GM18858 (cell line): ENCODE results near the gene SMC1B.
"Not testable (repeated sequence)": the region's sequence is repeated elsewhere in the genome, so short reads cannot be mapped to it uniquely, and the experiment has no call there.

Experiments used
- ATAC-seq: cut with Tn5 transposase; IDR thresholded peaks from one replicate; pipeline ENCODE4 v1.9.1; 2021; ENCODE audit not compliant: unreplicated experiment

SMC1B gene

GRCh38 chr22:45305456-45306075 is 107.8 kb downstream of the SMC1B start:
- no peak for ATAC-seq

- no peak for ATAC-seq
Measured at GRCh38 chr22:45304971-45305370, 108.4 kb downstream of the SMC1B start.

GRCh38 chr22:45303181-45303580 is 110.2 kb downstream of the SMC1B start:
- ATAC-seq: no peak

- ATAC-seq: no peak
Measured at GRCh38 chr22:45302751-45303150, 110.6 kb downstream of the SMC1B start.

GRCh38 chr22:45298934-45299505 is 114.4 kb downstream of the SMC1B start:
- no peak for ATAC-seq

GRCh38 chr22:45296628-45297297 is 116.6 kb downstream of the SMC1B start:
- ATAC-seq: no peak

GRCh38 chr22:45295492-45295891 is 117.9 kb downstream of the SMC1B start:
- ATAC-seq: no peak

GRCh38 chr22:45295004-45295403 is 118.4 kb downstream of the SMC1B start:
- not testable (repeated sequence) for ATAC-seq
